ENCODE results near the gene NUBPL.
"Not testable (repeated sequence)": the region's sequence is repeated elsewhere in the genome, so short reads cannot be mapped to it uniquely, and the experiment has no call there.

NUBPL gene

GRCh38 chr14:31699809-31700208 lies 138.6 kb downstream of the NUBPL start:
- no peak for TF ChIP-seq POLR2A (IDR thresholded peaks at IDR 0.05; ENCODE audit: extremely low read depth, insufficient read length)
- no peak for TF ChIP-seq MYC (IDR thresholded peaks at IDR 0.05; ENCODE audit: low read depth, low read length)
- TF ChIP-seq CTCF (IDR thresholded peaks at IDR 0.05; ENCODE audit: low read depth, low read length): no peak
- DNase-seq (ENCODE audit: low read depth): no peak
- H3K4me3 ChIP-seq (ENCODE audit: low read depth, low read length): no peak overlapping the region

- no peak overlapping the region for H3K4me3 ChIP-seq (ENCODE audit: low read depth, low read length)
- DNase-seq (ENCODE audit: low read depth): no peak
- TF ChIP-seq CTCF (IDR thresholded peaks at IDR 0.05; ENCODE audit: low read depth, low read length) (no peak), POLR2A (IDR thresholded peaks at IDR 0.05; ENCODE audit: extremely low read depth, insufficient read length) (no peak), MYC (IDR thresholded peaks at IDR 0.05; ENCODE audit: low read depth, low read length) (no peak), MAX (IDR thresholded peaks at IDR 0.05; ENCODE audit: low read depth, low read length) (no peak)
These were observed 139.3 kb downstream of the NUBPL start for GRCh38 chr14:31700282-31701074.

- no peak for DNase-seq (ENCODE audit: low read depth)
- TF ChIP-seq CTCF (IDR thresholded peaks at IDR 0.05; ENCODE audit: low read depth, low read length): no peak
- TF ChIP-seq MYC (IDR thresholded peaks at IDR 0.05; ENCODE audit: low read depth, low read length): no peak
- no peak for TF ChIP-seq POLR2A (IDR thresholded peaks at IDR 0.05; ENCODE audit: extremely low read depth, insufficient read length)
- TF ChIP-seq MAX (IDR thresholded peaks at IDR 0.05; ENCODE audit: low read depth, low read length): no peak
- H3K4me3 ChIP-seq (ENCODE audit: low read depth, low read length): no peak overlapping the region
These were observed 140.9 kb downstream of the NUBPL start for GRCh38 chr14:31702130-31702529.

- DNase-seq (ENCODE audit: low read depth): no peak
These were observed 141.9 kb downstream of the NUBPL start for GRCh38 chr14:31703056-31703455.

GRCh38 chr14:31705731-31706130 lies 144.5 kb downstream of the NUBPL start:
- TF ChIP-seq MYC (IDR thresholded peaks at IDR 0.05; ENCODE audit: low read depth, low read length) (no peak), POLR2A (IDR thresholded peaks at IDR 0.05; ENCODE audit: extremely low read depth, insufficient read length) (no peak), MAX (IDR thresholded peaks at IDR 0.05; ENCODE audit: low read depth, low read length) (no peak), CTCF (IDR thresholded peaks at IDR 0.05; ENCODE audit: low read depth, low read length) (no peak)
- no peak for DNase-seq (ENCODE audit: low read depth)
- H3K4me3 ChIP-seq (ENCODE audit: low read depth, low read length): no peak overlapping the region

More at GRCh38 chr14:31703056-31703455, 141.9 kb downstream of the NUBPL start:
- no peak for TF ChIP-seq POLR2A (IDR thresholded peaks at IDR 0.05; ENCODE audit: extremely low read depth, insufficient read length)
- TF ChIP-seq CTCF (IDR thresholded peaks at IDR 0.05; ENCODE audit: low read depth, low read length): no peak
- TF ChIP-seq MYC (IDR thresholded peaks at IDR 0.05; ENCODE audit: low read depth, low read length): no peak
- no peak for TF ChIP-seq MAX (IDR thresholded peaks at IDR 0.05; ENCODE audit: low read depth, low read length)
- H3K4me3 ChIP-seq (ENCODE audit: low read depth, low read length): no peak overlapping the region

GRCh38 chr14:31708661-31709060 lies 147.5 kb downstream of the NUBPL start:
- DNase-seq (ENCODE audit: low read depth); H3K4me3 ChIP-seq (ENCODE audit: low read depth, low read length): not testable (repeated sequence)
